HepG2 (cell line): ENCODE data around the gene KLHL21. TPM values are rescaled to one million over a fixed set of nuclear protein-coding genes. Genes with fewer than 3 reads are reported as not detected.
A peak's percentile ranks its signal among the peaks of the same experiment; 100 is the strongest.

Experiments used
- AGO2 ChIP-seq: fragments of 200-400 bp; formaldehyde crosslinking; optimal IDR thresholded peaks from 2 replicates; pipeline ENCODE3; 2017; ENCODE audit warnings: mild to moderate bottlenecking, low read depth, low read length, moderate library complexity
- PHF8 ChIP-seq: sonication (generic); formaldehyde crosslinking; IDR thresholded peaks from 2 replicates; pipeline ENCODE4 v1.5.0; 2020; ENCODE audit warnings: missing genetic modification reagents
- TAF1 ChIP-seq: sonication (generic); formaldehyde crosslinking; IDR thresholded peaks from 2 replicates; pipeline ENCODE4 v1.4.0; 2020; ENCODE audit warnings: missing genetic modification reagents
- ZBTB37 ChIP-seq: sonication (generic); formaldehyde crosslinking; IDR thresholded peaks from 2 replicates; pipeline ENCODE4 v1.4.0; 2020; ENCODE audit warnings: mild to moderate bottlenecking, missing genetic modification reagents
- ZNF280D ChIP-seq: sonication (generic); formaldehyde crosslinking; IDR thresholded peaks from 2 replicates; pipeline ENCODE4 v1.5.1; 2020; ENCODE audit warnings: mild to moderate bottlenecking, missing genetic modification reagents
- ZNF414 ChIP-seq: sonication (generic); formaldehyde crosslinking; IDR thresholded peaks from 2 replicates; pipeline ENCODE4 v1.5.0; 2020; ENCODE audit warnings: missing genetic modification reagents
- ZNF446 ChIP-seq: sonication (generic); formaldehyde crosslinking; IDR thresholded peaks from 2 replicates; pipeline ENCODE4 v1.5.0; 2020; ENCODE audit warnings: mild to moderate bottlenecking, missing genetic modification reagents
- polyA plus RNA-seq, 8 experiments: library from polyadenylated mRNA; depleted of rRNA in 3 of 8; stranded (reverse) in 7 of 8; unstranded in 1 of 8; fragments of >200 nt; fragmentation: Illumina TruSeq in 4 of 8; extraction: Trizol in 4 of 8; gene quantifications; 2 replicates each; pipeline versions ENCODE4 v1.2.1 to v1.2.3, GENCODE V29; 2011 to 2016; ENCODE audit warnings: low read depth in 4 of 8, missing spikeins in 1 of 8, mixed read lengths in 1 of 8; ENCODE audit not compliant: insufficient read depth in 1 of 8
- total RNA-seq, 5 experiments: library from RNA; depleted of rRNA; stranded (reverse); fragments of >200 nt; fragmentation: Illumina TruSeq; extraction: Trizol; gene quantifications; 2 replicates each; pipeline ENCODE4 v1.2.3, GENCODE V29; 2016; ENCODE audit warnings: low read depth in 1 of 5

The KLHL21 gene
- total and polyA plus RNA-seq, 2 of the 13 experiments (the other 11 are each of a cell fraction or from before 2014, with no cell fraction given): 14.8 to 25.0 TPM

- TF ChIP-seq ZBTB37 (CRISPR knock-in tag) (no peak), TAF1 (no peak), PHF8 (CRISPR knock-in tag) (no peak), ZNF280D (CRISPR knock-in tag) (no peak), ZNF446 (CRISPR knock-in tag) (no peak), AGO2 (peak; percentile 79), ZNF414 (CRISPR knock-in tag) (no peak)
Observed at GRCh38 chr1:6592865-6593593, 9.6 kb downstream of the KLHL21 start (continued).
